ENCODE measurements around the gene KCNF1.

Gene KCNF1

GRCh38 chr2:10932345-10933151, 20.8 kb downstream of the KCNF1 start:
- Mint-ChIP-seq H3K36me3 (no peaks in the 10 kb centered on the region), H3K9me3 (ENCODE audit: low read depth) (no peaks in the 10 kb centered on the region), H3K27me3 (peaks cover 4% of the 10 kb centered on the region), H3K4me1 (ENCODE audit: low read depth) (no peaks in the 10 kb centered on the region), H3K4me3 (no peak overlapping the region), H3K27ac (no peak overlapping the region)

DNA sequence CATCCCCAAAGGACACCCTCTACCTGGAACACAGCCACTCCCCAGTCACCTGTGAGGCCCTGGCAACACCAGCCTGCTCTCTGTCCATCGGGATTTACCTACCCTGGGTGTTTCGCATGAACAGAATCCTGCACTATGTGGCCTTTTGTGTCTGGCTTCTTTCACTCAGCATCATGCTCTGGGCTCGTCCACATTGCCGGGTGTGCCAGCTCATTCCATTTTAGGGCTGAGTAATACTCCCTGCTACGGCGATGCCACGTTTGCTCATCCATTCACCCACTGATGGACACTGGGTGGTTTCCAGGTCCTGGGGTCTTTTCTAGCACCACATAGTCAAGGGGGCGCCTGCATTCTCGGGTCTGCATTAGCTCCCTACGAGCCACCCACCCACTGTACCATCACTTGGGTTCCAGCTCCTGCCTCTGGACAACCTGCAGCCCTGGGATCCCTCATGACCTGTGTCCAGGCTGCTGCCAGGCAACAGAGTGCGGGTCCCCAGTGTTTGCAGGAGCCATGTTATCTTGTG, 22.0 kb downstream of the KCNF1 start:
- H3K27ac Mint-ChIP-seq: no peak overlapping the region

DNA sequence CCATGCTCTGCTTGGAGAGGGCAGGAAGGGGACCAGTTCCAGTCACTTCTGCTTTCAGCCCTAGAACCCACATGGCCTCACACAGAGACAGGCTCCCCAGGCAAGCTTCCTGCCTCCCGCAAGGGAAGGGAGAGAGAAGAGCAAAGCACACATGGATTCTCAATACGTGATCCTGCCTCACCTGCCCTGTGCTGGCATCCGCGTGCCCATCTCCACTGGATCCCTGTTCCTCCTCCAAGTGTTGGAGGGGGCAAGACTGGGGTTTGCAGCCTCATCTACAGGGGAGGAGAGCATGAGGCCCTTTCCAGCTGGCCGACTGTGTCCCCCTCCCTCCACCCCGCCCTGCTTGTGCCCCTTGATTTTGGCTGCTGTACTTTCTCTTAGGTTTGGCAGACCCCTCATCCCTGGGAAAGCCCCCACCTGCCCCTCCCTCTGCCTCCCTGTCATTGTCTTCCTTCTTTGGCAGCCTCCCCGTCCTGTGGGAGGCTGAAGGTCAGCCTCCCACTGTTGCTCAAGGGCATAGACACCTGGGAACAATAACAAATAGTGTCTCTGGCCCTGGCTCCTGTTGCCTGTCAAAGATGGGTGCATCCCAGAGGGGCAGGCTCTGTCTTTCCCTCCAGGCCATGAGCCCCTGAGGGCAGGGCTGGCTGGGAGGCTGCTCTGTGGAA, 22.7 kb downstream of the KCNF1 start:
- no peak overlapping the region for H3K4me3 Mint-ChIP-seq
- H3K36me3 Mint-ChIP-seq: no peaks in the 10 kb centered on the region
- H3K27me3 Mint-ChIP-seq: peaks cover 4% of the 10 kb centered on the region
- H3K27ac Mint-ChIP-seq: no peak overlapping the region
- H3K9me3 Mint-ChIP-seq (ENCODE audit: low read depth): peaks cover 9% of the 10 kb centered on the region
- no peaks in the 10 kb centered on the region for H3K4me1 Mint-ChIP-seq (ENCODE audit: low read depth)

More for the DNA sequence above, 22.0 kb downstream of the KCNF1 start:
- no peak overlapping the region for H3K4me3 Mint-ChIP-seq
- H3K9me3 Mint-ChIP-seq (ENCODE audit: low read depth): peaks cover 2% of the 10 kb centered on the region
- no peaks in the 10 kb centered on the region for H3K4me1 Mint-ChIP-seq (ENCODE audit: low read depth)
- no peaks in the 10 kb centered on the region for H3K36me3 Mint-ChIP-seq
- peaks cover 4% of the 10 kb centered on the region for H3K27me3 Mint-ChIP-seq

DNA sequence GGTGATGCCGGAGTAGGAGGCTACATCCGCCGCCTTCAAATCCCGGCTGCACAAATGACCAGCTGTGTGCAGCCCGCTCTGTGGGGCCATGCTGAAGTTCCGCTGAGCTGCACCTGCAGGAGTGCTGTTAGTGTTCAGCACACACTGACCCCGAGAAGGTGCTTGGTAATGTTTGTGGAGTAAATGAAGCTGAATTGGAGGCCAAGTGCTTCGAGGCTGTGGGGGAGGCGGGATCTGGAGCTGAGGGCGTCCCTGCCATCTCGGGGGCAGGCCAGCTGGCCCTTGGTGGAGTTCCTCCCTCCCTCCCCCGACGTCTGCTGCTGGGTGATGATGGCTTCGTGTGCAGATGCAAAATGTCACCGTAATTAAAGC, 23.2 kb downstream of the KCNF1 start:
- Mint-ChIP-seq H3K4me1 (ENCODE audit: low read depth) (no peaks in the 10 kb centered on the region), H3K27me3 (peaks cover 4% of the 10 kb centered on the region), H3K27ac (no peak overlapping the region), H3K9me3 (ENCODE audit: low read depth) (peaks cover 12% of the 10 kb centered on the region), H3K36me3 (no peaks in the 10 kb centered on the region), H3K4me3 (no peak overlapping the region)

DNA sequence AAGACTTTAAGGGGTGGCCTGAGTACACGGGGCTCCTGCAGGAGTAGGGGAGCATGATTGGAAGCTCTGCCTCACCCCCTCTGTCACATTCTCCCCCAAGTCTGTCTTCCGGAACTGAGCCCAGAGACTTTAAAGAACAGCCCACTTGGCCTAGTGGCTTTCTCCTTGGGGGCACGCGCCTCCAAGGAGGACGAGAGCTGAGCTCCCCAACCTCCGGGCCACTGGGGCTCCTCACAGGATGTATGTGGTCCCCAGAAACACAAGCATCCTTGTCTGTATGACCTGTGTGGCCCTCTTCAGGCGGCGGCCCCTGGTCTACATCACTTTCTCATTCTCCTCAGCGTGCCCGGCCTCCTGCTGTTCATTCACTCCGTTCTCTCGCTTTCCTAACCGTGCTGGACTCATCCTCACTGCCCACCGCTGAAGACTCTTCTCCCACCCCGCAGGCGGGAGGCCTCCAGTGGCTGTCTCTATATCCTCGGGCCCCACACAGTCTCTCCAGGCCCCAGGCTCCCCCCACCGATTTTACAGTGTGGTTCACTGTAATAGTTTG, 23.7 kb downstream of the KCNF1 start:
- Mint-ChIP-seq H3K4me1 (ENCODE audit: low read depth) (no peaks in the 10 kb centered on the region), H3K9me3 (ENCODE audit: low read depth) (peaks cover 12% of the 10 kb centered on the region), H3K27ac (no peak overlapping the region), H3K27me3 (peaks cover 2% of the 10 kb centered on the region), H3K4me3 (no peak overlapping the region), H3K36me3 (no peaks in the 10 kb centered on the region)

DNA sequence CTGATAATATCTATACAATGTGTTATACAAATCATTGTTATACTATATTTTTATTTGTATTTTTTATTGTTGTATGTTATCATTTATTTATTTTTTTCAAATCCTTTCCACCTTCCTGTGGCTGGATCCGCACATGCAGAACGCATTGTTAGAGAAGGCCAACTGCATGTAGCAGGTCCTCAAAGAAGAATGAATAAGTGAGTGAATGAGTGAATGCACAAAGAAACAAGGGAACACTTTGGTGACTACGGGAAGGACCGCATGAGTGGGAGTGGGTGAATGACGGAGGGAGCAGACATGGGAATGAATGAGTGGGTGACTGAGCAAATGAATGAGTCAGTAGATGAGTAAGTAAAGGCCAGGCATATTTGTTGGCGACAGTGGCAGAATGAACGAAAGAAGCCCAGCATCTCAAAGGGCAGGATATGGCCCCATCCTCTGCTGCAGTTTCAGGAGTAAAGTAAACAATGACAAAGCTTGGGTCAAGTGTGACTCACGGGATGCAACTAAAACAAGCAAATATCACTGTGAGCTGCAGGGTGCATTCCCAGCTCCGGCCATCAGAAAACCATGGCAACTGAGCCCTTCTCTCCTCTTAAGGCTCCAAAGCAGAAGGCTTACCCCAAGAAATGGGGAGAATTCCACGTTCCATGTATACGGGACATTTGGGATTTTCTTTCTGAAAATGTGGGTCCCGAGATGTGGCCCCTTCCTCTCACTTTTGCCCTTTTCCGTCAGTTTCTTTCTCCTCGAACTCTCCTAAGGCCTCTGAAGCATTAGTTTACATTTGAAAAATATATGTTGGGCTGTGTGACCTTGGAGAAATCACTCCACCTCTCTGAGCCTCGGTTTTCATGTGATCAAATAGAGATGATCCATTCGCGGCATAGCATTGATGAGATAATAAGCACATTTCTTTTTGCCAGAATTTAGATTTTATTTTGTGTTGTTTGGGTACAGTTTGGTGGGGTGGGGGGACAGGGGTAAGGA, 24.5 kb downstream of the KCNF1 start:
- peaks cover 7% of the 10 kb centered on the region for H3K27me3 Mint-ChIP-seq
- no peak overlapping the region for H3K4me3 Mint-ChIP-seq
- H3K36me3 Mint-ChIP-seq: no peaks in the 10 kb centered on the region
- H3K4me1 Mint-ChIP-seq (ENCODE audit: low read depth): no peaks in the 10 kb centered on the region
- H3K9me3 Mint-ChIP-seq (ENCODE audit: low read depth): peaks cover 12% of the 10 kb centered on the region
- no peak overlapping the region for H3K27ac Mint-ChIP-seq

- Mint-ChIP-seq H3K4me1 (ENCODE audit: low read depth) (no peaks in the 10 kb centered on the region), H3K27me3 (peaks cover 17% of the 10 kb centered on the region), H3K27ac (no peak overlapping the region), H3K4me3 (no peak overlapping the region), H3K9me3 (ENCODE audit: low read depth) (peaks cover 12% of the 10 kb centered on the region), H3K36me3 (no peaks in the 10 kb centered on the region)
These were observed 27.3 kb downstream of the KCNF1 start for GRCh38 chr2:10939058-10939457.

- Mint-ChIP-seq H3K27me3 (peaks cover 20% of the 10 kb centered on the region), H3K27ac (no peak overlapping the region), H3K9me3 (ENCODE audit: low read depth) (peaks cover 12% of the 10 kb centered on the region), H3K36me3 (peaks cover 2% of the 10 kb centered on the region), H3K4me3 (no peak overlapping the region), H3K4me1 (ENCODE audit: low read depth) (no peaks in the 10 kb centered on the region)
These were observed 28.9 kb downstream of the KCNF1 start for GRCh38 chr2:10940596-10940995.

DNA sequence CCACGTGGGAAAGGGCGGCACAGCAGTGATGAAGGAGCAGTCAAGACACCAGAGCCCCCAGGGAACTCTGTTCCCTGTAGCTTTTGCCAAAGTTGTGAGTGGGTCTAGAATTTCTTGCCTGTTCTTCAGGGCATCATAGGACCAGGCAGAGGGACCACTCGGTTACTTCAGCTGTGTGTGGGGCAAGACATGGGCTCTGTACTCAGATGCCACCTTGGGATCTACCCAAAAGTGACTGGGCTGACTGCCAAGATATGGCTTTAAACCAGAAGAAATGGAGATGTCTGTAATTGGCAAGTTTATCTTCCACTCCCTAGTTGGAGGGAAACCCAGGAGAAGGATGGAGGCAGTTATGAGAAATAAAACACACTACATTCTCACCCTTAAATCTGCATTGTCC, 29.6 kb downstream of the KCNF1 start:
- Mint-ChIP-seq H3K4me1 (ENCODE audit: low read depth) (no peaks in the 10 kb centered on the region), H3K27ac (no peak overlapping the region), H3K9me3 (ENCODE audit: low read depth) (peaks cover 12% of the 10 kb centered on the region), H3K36me3 (peaks cover 2% of the 10 kb centered on the region), H3K4me3 (no peak overlapping the region), H3K27me3 (peaks cover 20% of the 10 kb centered on the region)

DNA sequence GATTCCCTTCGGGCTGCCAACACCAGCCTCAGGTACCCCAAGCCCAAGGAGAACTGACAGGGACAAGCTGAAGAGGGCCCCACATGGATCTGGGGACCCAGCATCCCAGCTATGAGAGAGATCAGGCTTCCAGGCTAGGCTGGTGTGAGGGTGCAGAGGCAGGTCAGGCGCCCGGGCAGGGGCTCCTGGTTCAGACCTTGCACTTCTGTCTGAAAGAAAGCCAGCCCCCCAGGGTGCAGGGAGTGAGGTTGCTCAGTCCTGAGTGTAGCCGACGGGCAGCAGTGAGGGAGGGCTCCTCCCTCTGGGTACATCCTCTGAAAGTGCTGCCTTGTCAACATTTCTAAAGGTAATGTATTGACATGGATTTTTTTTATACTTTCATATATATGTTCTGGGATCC, 33.1 kb downstream of the KCNF1 start:
- Mint-ChIP-seq H3K9me3 (ENCODE audit: low read depth) (no peaks in the 10 kb centered on the region), H3K4me1 (ENCODE audit: low read depth) (no peaks in the 10 kb centered on the region), H3K36me3 (peaks cover 2% of the 10 kb centered on the region), H3K4me3 (no peak overlapping the region), H3K27me3 (peaks cover 43% of the 10 kb centered on the region), H3K27ac (no peak overlapping the region)

- Mint-ChIP-seq H3K36me3 (peaks cover 2% of the 10 kb centered on the region), H3K9me3 (ENCODE audit: low read depth) (no peaks in the 10 kb centered on the region), H3K27me3 (peaks cover 41% of the 10 kb centered on the region)
These were observed 34.7 kb downstream of the KCNF1 start for GRCh38 chr2:10946394-10946793.

GRCh38 chr2:10947005-10947440, 35.3 kb downstream of the KCNF1 start:
- H3K36me3 Mint-ChIP-seq: peaks cover 2% of the 10 kb centered on the region
- no peaks in the 10 kb centered on the region for H3K4me1 Mint-ChIP-seq (ENCODE audit: low read depth)
- no peak overlapping the region for H3K27ac Mint-ChIP-seq
- H3K4me3 Mint-ChIP-seq: no peak overlapping the region
- no peaks in the 10 kb centered on the region for H3K9me3 Mint-ChIP-seq (ENCODE audit: low read depth)
- peaks cover 40% of the 10 kb centered on the region for H3K27me3 Mint-ChIP-seq

More at GRCh38 chr2:10946394-10946793, 34.7 kb downstream of the KCNF1 start:
- H3K4me3 Mint-ChIP-seq: no peak overlapping the region
- no peak overlapping the region for H3K27ac Mint-ChIP-seq
- H3K4me1 Mint-ChIP-seq (ENCODE audit: low read depth): no peaks in the 10 kb centered on the region

DNA sequence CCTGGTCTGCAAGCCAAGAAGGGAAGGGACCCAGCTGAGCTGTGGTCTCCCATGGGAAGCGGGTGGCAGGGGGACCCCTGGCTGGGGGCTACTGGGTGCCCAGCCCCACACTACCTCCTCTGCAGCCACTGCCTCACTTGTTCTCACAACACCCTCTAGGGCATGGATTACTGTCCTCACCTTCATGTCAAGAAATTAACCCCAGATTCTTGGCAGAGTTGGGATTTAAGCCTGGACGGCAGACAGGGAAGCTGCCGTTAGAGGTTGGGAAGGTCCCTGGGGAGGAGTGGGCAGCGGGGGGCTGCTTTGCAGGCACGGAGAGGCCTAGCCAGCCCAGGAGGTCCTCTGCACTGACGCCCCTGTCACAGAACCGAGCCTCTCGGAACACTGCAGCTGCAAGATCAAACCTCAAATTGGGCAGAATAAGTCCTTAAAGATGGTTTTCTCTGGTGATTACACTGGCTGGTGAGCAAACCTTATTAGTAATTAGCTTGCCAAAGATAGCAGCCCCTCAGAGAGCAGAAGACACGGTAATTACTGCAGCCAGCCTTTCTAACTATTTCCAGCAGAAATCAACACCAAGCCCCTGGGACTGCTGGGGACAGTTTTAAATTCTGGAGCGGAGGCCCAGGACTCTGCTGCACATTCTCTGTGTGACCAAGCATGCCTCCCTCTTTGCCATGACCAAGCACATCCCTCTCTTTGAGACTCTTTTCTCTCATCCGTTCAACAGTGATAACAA, 35.9 kb downstream of the KCNF1 start:
- H3K4me3 Mint-ChIP-seq: no peak overlapping the region
- peaks cover 3% of the 10 kb centered on the region for H3K4me1 Mint-ChIP-seq (ENCODE audit: low read depth)
- peaks cover 40% of the 10 kb centered on the region for H3K27me3 Mint-ChIP-seq
- peaks cover 2% of the 10 kb centered on the region for H3K36me3 Mint-ChIP-seq
- H3K9me3 Mint-ChIP-seq (ENCODE audit: low read depth): no peaks in the 10 kb centered on the region
- H3K27ac Mint-ChIP-seq: no peak overlapping the region

DNA sequence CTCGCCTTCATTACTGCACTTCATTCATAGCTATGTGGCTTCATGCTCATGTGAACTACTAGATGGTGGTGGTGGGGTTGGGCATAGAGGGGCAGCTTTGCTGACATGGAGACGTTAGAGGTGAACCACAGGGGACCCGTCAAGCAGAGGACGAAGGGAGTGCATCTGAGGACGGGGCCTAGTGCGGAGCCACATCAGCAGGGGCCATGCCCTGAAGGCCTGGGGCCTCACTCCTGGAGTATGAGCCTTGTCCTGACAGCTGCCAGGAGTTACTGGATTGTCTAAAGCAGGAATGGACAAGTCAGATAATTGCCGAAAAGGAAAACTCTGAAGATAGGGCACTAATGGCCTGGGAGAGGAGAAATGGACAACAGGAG, 36.4 kb downstream of the KCNF1 start:
- Mint-ChIP-seq H3K4me3 (no peak overlapping the region), H3K36me3 (peaks cover 2% of the 10 kb centered on the region), H3K9me3 (ENCODE audit: low read depth) (no peaks in the 10 kb centered on the region), H3K27me3 (peaks cover 38% of the 10 kb centered on the region), H3K4me1 (ENCODE audit: low read depth) (peaks cover 3% of the 10 kb centered on the region), H3K27ac (no peak overlapping the region)
